Measurements from ENCODE around the gene COL4A2.
A peak's percentile ranks its signal among the peaks of the same experiment; 100 is the strongest.

COL4A2 gene

DNA sequence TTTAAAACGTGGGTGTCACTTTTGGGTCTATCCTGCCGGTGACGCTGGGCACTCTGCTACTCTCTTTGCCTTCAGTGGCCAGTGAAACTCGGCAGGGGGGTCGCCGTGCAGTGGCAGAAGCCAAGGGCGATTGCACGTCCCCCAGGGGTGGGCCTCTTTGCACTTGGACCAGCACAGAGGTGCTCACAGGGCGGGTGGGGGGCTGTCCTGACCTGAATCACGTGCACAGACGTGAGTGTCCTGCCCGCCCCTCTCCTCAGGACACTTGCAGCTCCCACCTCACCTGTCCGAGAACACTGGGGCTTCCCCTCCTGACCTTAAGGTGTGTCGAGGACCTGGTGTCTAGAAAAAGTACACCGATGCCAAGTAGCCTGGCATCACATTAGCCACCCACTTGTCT lies 16.3 kb upstream of the COL4A2 start:
- DNase-seq (ENCODE audit: low read depth), result no peak

DNA sequence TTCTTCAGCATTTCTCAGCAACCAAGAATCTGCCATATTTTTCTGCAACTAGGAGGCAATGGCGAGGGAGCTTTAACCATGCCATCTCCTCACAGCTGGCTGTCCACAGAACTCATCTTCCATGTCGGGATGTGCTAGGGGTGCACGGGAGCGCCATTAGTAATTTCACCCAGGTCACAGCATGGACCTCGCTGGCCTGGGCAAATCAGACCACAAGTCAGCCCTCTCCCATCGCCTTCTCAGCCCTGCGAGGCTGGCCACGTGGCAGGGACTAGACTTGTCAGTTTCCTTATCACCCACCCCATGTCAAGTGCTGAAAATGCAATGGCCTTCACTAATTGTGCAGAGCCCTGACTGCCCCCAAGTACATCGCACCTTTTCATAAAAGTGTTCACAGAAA lies 15.8 kb upstream of the COL4A2 start:
- no peak for DNase-seq (ENCODE audit: low read depth)

DNA sequence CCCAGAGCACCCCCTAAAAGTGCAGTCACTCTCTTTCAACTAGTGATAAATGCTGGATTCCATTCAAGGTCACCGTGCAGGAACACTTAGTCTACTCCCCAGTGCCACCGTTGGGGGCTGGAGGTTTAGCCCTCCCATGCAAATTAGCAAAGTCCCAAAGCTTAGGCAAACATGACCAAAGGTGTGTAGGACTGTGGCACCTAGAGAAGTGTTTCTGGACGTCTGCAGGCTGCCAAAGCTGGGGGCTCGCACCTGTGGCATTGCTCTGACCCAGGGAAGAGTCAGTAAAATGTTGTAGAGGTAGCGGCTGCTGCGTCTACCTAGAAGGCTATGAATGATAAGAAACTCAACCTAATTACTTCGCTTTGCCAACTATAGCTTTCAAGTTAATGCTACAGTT lies 14.0 kb upstream of the COL4A2 start:
- DNase-seq (ENCODE audit: low read depth), result no peak

DNA sequence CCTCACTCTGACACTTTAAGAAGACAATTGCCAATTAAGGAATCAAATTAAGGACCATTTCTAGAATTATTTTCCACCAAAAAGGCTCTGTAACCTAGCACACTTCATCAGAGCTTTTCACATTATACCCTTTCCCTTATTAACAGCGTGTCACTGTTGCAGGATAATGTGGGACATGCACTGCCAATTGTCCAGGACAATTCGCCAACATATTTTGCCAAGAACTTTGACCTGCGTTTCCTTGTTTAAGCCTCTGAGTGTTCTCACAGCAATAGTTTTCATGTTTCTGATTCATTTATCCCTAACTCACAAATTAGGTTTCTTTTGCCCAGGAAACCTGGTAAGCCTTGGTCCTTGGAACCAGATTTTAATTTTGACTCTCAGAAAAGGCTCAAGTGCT lies 13.4 kb upstream of the COL4A2 start:
- no peak for DNase-seq (ENCODE audit: low read depth)

DNA sequence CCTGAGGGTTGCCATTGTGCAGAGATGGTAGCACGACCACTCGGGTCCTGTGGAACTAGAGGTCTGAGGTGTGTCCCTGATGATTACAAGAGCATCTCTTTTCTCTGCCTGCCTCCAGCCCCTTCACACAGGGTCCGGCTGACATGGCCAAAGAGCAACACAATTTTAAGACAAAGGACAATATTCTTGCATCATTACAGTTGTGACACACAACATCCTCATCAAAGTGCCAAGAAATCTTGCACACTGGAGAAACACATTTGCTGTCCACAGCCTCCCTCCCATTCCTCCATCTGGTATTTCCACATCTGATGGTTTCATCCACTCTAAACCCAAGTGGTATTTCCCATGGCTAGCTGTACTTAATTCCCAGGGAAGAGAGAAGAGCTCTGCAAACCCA lies 12.9 kb upstream of the COL4A2 start:
- DNase-seq (ENCODE audit: low read depth), result no peak

DNA sequence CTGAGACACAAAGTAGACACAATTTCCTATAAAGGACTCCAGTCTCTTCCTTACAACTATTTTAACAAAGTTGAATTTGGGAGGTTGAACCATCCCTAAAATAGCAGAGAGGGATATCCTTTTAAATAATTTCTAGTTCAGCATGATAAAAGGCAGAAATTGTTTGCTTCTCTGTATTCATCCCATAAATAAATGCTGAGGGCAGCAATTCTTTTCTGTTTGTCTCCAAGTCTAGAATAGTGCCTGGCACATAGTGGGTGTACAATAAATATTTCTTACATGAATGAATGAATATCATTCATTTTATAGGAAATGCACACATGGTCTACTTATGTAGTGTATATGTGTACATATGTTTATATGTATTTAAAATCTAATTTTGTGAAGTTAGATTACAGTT lies 12.5 kb upstream of the COL4A2 start:
- DNase-seq (ENCODE audit: low read depth), result no peak

DNA sequence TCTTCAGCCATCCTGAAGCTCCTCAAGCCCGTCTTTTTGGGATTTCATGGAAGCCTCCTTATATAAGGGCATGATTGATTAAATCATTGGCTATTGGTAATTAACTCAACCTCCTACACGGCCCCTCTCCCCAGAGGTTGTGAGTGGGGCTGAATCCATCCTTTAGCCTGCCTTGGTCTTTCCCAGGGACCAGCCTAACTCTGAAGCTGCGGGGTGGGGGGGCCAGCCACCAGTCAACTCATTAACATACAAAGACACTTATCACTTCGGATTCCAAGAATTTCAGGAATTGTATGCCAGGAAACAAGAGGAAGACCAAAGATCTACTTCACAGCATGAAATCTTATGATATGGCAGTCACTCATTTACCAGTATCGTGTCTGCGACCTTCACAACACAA lies 10.1 kb upstream of the COL4A2 start:
- no peak for DNase-seq (ENCODE audit: low read depth)

DNA sequence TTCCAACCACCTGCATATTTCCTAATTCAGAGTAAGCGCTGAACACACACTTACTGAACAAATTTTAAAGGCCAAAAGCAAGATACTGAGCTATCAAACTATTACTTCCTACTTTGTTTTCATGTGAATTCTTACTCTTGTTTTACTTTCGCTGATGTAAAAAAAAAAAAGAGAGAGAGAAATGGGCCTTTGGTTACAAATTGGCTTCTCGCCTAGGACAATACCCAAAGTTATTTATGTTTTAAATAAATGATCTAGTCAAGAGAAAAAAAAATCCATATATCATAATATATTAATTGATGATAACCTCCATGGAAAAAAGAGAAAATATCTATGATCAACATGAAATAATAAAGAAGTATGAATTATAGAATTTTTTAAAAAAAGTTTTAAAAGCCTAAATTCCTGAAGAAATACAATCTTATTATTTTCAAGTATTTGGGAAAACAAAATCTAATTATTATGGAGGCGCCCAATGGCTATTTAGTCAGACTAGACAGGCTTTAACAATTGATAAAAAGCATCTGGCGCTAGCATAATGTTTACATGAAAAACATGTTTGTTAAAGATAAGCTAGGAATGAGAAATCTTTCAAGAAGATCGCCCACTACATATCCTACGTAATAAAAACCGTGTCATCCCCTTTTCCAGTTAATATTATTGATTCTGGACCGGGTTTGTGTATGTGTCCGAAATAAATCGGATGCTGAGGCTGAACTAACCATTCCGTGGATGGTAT lies 9.1 kb upstream of the COL4A2 start:
- no peak for DNase-seq (ENCODE audit: low read depth)

DNA sequence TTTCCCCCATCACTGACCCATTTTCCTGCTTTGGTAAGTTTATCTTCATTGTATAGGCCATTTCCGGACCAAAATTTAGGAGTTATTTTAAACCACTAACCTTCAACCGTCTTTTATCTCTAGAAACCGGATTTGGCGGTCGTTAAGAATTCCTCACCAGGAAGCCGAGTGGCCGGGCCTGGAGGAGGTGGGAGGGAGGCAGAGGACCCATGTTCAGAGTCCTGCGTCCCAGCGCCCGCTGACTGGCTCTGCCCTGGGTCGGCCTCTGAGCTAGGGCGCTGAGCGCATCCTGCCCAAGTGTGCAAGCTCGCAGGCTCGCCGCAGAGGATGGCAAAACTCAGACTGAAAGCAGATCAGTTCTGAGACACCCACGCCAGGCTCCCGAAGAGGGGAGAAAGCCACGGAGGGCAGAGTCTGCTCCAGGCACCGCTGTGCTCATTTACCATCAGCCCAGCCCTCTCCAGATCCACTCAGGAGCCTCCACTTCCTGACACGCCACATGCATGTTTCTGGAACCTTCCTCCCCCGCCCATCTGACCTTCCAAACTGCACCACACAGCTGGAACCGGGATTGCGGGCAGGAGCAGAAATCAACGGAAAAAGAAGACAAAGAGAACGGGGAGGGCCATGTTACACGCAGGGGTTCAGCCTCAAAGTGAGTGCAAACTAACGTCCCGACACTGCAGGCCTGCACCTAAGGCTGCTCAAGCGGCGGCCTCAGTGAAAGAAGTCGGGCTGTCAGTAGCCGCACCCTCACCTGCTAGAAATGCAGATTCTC lies 8.4 kb upstream of the COL4A2 start:
- peak; percentile 15 for DNase-seq (ENCODE audit: low read depth)

DNA sequence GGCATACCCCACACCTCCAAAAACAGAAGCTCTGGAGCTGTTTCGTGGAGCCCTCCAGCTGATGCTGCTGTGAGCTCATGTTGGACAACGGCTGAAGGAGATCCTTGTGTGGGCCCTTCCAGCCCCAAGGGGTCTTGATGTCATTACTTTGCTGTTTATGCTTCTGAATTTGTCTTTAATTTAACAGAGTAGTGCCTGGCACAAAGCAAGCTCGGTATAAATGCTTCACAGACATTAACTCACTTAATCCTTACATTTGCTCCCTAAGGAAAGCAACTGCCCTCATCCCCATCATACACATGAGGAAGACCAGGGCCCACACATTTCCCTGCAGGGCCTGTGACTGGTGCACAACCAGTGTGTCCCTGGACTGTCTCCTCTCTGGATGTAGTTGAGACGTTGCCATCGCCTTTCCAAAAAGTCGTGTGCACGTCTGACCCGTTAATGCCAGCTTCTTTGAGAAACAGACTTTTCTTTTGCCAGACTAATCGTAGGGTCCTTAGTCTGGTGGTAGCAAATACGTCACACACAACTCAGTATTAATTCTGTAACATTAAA lies 7.7 kb upstream of the COL4A2 start:
- no peak for DNase-seq (ENCODE audit: low read depth)

DNA sequence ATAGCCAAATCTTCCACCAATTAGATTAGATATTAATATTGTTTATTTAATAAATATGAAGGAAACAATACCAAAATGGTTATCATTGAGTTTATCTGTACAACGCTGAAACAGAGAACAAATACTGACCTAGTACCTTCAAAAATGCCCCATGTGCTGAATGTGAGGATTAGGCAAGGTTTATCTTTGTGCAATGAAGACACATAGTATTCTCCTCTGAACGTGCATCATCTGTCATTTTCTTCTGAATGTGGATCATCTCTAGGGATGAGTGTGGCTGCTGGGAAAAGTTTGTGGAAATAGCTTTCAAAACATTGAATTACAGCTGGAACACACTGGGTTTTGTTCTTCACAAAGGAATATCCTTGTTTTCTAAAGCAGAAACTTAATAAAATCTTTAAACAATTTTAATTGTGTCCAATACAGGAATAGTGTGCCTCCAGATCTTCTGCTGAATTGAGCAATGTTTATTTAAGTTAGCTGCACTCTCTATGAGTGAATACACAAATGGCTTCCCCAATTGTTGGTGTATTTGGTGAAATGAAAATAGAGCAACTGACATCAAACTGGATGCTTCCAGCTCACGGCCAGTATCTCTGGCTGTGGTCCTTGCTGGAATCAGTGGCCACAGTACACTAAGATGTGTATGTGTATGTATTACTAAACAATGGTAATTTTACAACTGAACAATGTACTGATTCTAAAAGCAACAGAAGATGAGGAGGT lies 6.8 kb upstream of the COL4A2 start:
- DNase-seq (ENCODE audit: low read depth), result no peak

DNA sequence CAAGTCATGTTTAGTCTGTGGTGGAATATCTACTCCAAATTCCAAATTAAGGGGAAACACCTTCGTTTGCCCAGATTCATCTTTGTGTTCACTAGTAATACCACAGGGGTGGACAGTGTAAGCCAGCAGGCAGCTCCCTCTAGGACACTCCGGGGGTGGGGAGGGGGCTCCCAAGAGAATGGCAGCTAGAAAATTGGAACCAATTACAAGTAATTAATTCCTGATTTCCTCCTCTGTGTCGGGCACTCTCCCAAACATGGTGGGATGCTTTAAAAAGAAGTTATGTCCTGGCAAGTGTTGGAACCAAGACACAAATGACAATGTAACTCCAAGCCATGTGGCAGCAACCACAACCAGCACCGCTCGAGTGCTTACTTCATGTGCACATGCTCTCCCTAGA lies 6.0 kb upstream of the COL4A2 start:
- DNase-seq (ENCODE audit: low read depth), result no peak

DNA sequence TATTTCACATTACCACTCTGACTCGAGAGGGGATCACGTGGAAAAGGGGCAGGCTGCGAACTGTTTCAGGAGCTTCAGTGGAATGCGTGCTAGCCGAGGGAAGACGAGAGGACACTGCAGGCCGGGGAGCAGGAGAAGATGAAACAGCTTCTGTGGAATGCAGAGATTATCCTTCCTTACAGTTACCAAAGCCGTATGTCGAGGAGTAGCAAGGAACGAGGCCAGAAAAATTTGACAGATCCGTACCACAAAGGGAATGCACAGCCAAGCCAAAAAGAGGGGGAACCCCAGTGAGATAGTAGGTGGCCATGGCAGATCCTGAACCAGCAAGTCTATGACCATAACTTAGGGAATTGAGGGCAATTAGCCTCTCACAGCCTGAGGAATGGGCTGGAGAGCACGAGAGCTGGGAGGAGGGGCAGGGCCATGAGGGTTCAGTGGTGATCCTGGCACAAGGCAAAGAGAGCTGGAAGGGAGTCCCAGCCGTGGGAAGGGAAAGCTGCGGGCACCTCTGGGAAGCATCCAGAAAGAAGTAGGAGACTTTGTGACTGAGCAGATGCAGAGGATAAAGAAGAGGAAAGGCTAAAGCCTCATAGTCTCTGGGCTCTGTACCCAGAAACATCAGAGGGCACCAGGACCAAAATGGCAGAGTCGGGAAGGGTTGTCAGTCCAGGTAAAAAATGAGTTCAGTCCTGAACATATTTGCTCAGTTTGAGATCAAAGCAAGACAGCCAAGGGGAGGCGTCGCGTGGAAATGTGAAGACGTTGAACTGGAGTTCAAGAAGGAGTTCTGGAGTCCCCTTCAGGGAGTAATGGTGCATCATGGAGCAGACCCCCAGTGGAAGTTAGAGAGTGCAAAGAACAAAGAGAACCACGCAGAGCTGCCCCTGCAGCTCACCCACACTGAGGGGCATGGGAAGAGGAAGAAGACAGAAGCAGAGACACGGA lies 5.2 kb upstream of the COL4A2 start:
- no peak for DNase-seq (ENCODE audit: low read depth)

DNA sequence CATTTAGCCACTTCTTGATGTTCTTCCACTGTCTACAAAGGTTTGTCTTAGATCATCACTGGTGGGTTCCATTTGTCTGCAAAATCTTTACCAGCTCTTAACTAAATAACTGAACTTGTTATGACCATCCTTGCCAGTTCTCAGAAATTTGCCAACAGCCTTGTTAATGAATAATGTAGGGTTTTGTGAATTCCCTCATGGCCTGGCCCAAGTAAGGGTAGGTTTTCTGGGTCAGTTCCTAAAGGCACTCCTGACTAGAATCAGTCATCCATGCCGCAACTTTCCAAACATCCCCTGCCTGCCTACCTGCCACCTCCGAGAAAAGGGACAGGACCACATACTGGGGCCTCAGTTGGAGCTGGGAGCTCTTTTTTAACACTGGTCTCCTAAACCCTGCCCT lies 4.1 kb upstream of the COL4A2 start:
- no peak for DNase-seq (ENCODE audit: low read depth)

DNA sequence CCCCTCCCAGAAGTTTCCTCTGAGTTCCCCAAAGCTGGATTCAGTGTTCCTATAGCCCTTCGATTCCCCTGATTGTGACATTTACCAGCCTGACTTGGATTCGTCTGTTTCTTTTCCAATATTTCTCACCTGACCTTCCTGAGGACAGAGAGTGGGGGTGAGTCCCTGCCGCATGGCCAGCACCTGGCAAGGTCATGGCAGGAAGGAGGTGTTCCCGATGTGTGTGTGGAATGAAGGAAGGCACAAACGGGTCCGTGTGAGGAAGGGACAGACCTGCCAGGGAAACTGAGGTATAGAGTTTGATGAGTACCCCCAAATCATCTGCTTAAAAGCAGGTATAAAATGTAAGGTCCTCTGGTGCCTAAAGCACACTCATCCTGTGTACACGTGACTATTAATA lies 3.4 kb upstream of the COL4A2 start:
- no peak for DNase-seq (ENCODE audit: low read depth)

DNA sequence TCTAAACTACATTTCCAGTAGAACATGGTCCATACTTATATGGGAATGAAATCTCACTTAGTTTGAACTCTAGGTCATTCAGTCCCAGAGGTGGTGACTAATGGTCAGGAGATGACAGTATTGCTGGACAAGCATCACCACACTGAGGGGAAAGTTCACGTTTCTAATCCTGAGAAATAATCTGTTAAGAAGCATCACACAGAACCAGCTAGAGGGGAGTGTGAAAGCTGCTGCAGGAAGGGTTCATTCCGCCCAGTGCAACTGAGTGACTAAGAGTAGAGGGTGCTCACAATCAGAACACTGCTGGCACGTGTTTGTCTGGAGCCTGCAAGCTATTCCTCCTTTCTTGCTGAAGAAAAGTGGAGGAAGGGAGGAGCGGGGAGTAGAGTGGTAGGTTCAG lies 2.8 kb upstream of the COL4A2 start:
- no peak for DNase-seq (ENCODE audit: low read depth)

DNA sequence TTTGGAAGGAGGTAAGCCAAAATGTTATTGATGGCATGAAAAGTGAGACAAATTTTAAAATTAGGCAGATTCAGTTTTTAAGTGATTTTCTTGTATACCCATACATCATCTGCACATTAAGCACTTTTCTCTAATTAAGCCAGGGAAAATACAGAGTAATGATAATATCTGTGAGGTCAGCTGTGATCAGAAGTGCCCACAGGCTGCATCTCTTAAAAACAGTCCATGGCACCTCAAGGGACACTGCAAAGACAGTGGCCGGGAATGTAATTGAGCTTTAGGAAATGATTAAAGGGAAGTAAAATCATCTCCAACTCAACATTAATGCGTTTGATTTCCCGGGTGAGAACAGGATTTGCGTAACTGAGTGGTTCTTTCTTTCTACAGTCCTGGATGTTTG lies 2.1 kb upstream of the COL4A2 start:
- no peak for DNase-seq (ENCODE audit: low read depth)

DNA sequence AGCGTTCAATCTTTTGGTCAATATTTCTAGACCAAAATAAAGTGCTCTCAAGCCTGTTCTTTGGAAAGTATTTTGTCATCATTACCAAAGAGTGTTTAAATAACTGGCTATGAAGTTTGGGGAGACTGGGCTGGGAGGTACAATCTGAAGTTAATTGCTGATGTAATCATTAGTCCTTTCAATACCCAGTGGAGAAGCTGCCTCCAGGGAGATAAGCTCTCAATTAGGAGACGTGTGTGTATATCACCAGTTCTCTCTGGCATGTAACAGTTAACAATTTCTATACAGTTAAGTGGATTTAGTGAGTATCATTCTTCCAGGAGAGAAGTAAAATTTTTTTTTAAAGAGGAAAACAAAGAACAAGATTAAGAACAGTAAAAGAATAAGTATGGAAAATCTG lies 1.5 kb upstream of the COL4A2 start:
- no peak for DNase-seq (ENCODE audit: low read depth)

DNA sequence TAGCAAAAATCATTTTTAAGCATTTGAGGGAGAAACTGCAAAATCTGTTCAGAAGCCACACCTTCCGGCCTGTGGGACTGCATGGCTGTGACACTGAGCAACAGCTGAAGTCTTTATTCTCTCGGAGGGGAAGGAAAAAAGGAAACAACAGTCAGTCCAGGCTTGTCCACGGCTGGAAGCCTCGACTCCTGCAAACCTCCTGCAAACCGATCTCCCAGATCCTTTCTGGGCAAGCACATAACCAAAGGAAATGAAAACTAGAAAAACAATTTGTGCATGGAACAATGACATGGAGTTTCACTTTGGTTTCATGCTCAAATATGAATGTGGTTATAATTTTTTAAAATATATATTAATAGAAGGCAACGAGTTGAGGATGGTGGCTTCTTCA lies 1.1 kb upstream of the COL4A2 start:
- DNase-seq (ENCODE audit: low read depth), result no peak

DNA sequence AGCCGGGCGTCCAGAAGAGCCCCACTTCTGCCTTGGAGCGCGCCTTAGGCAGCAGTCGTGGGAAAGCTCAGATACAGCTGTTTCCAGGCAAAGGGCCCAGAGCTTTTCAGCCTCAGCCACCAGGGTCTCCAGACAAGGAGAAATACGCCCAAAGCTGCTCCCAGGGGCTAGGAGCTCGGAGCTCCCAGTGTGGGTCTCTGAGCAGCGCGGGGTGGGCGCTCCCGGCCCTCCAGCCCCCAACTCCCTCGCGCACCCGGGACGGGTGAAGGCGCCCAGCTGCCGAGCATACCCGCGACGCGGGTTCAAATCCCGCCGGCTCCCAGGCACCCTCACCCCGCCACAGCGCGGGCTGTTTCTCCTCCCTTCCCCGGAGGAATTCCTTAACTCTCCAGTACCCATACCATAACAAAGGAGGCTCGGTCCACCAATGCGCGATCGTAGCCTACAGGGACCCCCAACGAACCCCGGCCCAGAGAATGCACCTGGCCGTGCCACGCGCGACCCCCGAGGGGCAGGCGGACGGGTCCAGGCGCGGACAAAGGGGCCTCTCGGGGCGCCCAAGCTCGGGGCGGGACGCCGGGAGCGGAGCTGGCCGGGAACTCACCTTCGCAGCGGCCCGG lies 634 bp upstream of the COL4A2 start:
- no peak for DNase-seq (ENCODE audit: low read depth)

Measured in CMK (cell line).